ENCODE data around the gene PTPRG.

PTPRG gene

DNA sequence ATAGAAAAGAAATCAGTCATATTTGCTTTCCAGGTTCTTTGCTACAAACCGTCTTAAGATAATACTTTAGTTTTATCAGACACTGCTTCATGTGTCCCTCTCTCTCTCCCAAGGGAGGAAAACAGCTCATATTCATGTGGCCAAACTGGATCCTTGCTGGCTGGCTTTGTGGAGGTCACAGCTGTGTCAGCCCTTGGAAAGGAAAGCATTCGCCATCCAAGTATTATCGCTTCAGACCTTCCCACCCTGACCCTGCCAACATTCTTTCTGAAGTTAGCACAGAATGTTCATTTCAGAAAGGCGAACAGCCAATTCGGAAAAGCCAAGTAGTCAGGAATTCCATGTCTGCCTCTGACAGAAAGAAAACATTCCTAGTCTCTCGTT is 598.3 kb downstream of the PTPRG start:
- H3K4me1 ChIP-seq (ENCODE audit: control insufficient read depth, insufficient read depth, low read length): no peaks in the 10 kb centered on the region
- no peaks in the 10 kb centered on the region for H3K9me3 ChIP-seq (ENCODE audit: control insufficient read depth, insufficient read depth, low read length)
- H3K9ac ChIP-seq (ENCODE audit: low read depth, low read length): no peak overlapping the region
- no peaks in the 10 kb centered on the region for H3K36me3 ChIP-seq (ENCODE audit: control insufficient read depth, insufficient read depth, low read length)
- H3K27me3 ChIP-seq (ENCODE audit: control insufficient read depth, insufficient read depth, low read length): no peaks in the 10 kb centered on the region
- H3K4me3 ChIP-seq (ENCODE audit: low read depth, low read length): no peak overlapping the region

- Histone ChIP-seq H3K4me1 (ENCODE audit: control insufficient read depth, insufficient read depth, low read length) (peaks cover 9% of the 10 kb centered on the region), H3K27me3 (ENCODE audit: control insufficient read depth, insufficient read depth, low read length) (no peaks in the 10 kb centered on the region), H3K9me3 (ENCODE audit: control insufficient read depth, insufficient read depth, low read length) (no peaks in the 10 kb centered on the region), H3K9ac (ENCODE audit: low read depth, low read length) (no peak overlapping the region), H3K36me3 (ENCODE audit: control insufficient read depth, insufficient read depth, low read length) (no peaks in the 10 kb centered on the region), H3K4me3 (ENCODE audit: low read depth, low read length) (no peak overlapping the region)
These were observed 600.0 kb downstream of the PTPRG start for GRCh38 chr3:62161371-62161770.

- peaks cover 9% of the 10 kb centered on the region for H3K4me1 ChIP-seq (ENCODE audit: control insufficient read depth, insufficient read depth, low read length)
- no peak overlapping the region for H3K9ac ChIP-seq (ENCODE audit: low read depth, low read length)
- H3K36me3 ChIP-seq (ENCODE audit: control insufficient read depth, insufficient read depth, low read length): no peaks in the 10 kb centered on the region
- H3K27me3 ChIP-seq (ENCODE audit: control insufficient read depth, insufficient read depth, low read length): no peaks in the 10 kb centered on the region
- H3K9me3 ChIP-seq (ENCODE audit: control insufficient read depth, insufficient read depth, low read length): no peaks in the 10 kb centered on the region
- no peak overlapping the region for H3K4me3 ChIP-seq (ENCODE audit: low read depth, low read length)
These were observed 602.8 kb downstream of the PTPRG start for GRCh38 chr3:62164196-62164595.

- no peaks in the 10 kb centered on the region for H3K9me3 ChIP-seq (ENCODE audit: control insufficient read depth, insufficient read depth, low read length)
These were observed 603.4 kb downstream of the PTPRG start for GRCh38 chr3:62164746-62165145.

GRCh38 chr3:62167566-62168262 is 606.3 kb downstream of the PTPRG start:
- H3K36me3 ChIP-seq (ENCODE audit: control insufficient read depth, insufficient read depth, low read length): no peaks in the 10 kb centered on the region
- peaks cover 14% of the 10 kb centered on the region for H3K4me1 ChIP-seq (ENCODE audit: control insufficient read depth, insufficient read depth, low read length)
- no peaks in the 10 kb centered on the region for H3K9me3 ChIP-seq (ENCODE audit: control insufficient read depth, insufficient read depth, low read length)
- no peak overlapping the region for H3K4me3 ChIP-seq (ENCODE audit: low read depth, low read length)
- H3K9ac ChIP-seq (ENCODE audit: low read depth, low read length): no peak overlapping the region
- H3K27me3 ChIP-seq (ENCODE audit: control insufficient read depth, insufficient read depth, low read length): no peaks in the 10 kb centered on the region

More at GRCh38 chr3:62164746-62165145, 603.4 kb downstream of the PTPRG start:
- no peak overlapping the region for H3K4me3 ChIP-seq (ENCODE audit: low read depth, low read length)
- H3K9ac ChIP-seq (ENCODE audit: low read depth, low read length): no peak overlapping the region
- no peaks in the 10 kb centered on the region for H3K27me3 ChIP-seq (ENCODE audit: control insufficient read depth, insufficient read depth, low read length)
- H3K36me3 ChIP-seq (ENCODE audit: control insufficient read depth, insufficient read depth, low read length): no peaks in the 10 kb centered on the region
- H3K4me1 ChIP-seq (ENCODE audit: control insufficient read depth, insufficient read depth, low read length): peaks cover 13% of the 10 kb centered on the region

- no peaks in the 10 kb centered on the region for H3K27me3 ChIP-seq (ENCODE audit: control insufficient read depth, insufficient read depth, low read length)
- H3K4me1 ChIP-seq (ENCODE audit: control insufficient read depth, insufficient read depth, low read length): peaks cover 14% of the 10 kb centered on the region
- no peaks in the 10 kb centered on the region for H3K36me3 ChIP-seq (ENCODE audit: control insufficient read depth, insufficient read depth, low read length)
- H3K4me3 ChIP-seq (ENCODE audit: low read depth, low read length): no peak overlapping the region
- no peaks in the 10 kb centered on the region for H3K9me3 ChIP-seq (ENCODE audit: control insufficient read depth, insufficient read depth, low read length)
- H3K9ac ChIP-seq (ENCODE audit: low read depth, low read length): no peak overlapping the region
These were observed 607.0 kb downstream of the PTPRG start for GRCh38 chr3:62168356-62168755.

DNA sequence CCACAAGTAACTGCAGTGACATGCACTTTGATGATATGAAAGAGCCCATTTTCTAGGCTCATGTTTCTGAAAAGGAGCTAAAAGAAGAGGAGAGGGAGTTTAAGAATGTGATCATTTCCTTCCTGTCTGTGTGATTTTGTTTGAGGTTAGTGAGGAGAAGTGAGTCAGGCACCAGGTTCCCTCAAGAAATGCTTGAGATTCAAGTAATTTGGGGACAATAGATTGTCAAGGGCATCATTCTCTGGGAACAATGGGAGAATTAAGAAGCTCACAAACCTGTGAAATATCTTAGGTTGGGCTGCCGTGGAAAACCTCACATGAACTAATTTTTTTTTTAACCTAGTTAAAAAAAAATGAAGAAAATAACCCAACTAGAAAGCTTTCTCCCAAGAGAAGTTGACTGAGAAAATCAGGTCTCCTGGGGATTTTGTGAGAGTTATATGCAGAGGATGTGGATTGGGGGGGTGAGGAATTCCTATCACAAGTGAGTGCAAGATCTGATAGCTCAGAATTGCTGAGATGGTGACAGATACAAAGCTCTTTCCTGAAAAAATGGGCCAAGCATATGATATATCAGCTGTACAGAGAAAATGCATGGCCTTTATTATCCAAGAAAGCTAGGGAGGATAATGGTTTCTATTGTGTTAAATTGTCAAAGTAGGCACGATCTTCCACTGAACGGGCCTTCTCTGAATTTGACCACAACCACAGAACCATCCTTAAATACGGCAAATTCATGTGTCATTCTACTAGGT is 608.7 kb downstream of the PTPRG start:
- H3K4me3 ChIP-seq (ENCODE audit: low read depth, low read length): no peak overlapping the region
- peaks cover 14% of the 10 kb centered on the region for H3K4me1 ChIP-seq (ENCODE audit: control insufficient read depth, insufficient read depth, low read length)
- no peak overlapping the region for H3K9ac ChIP-seq (ENCODE audit: low read depth, low read length)
- no peaks in the 10 kb centered on the region for H3K9me3 ChIP-seq (ENCODE audit: control insufficient read depth, insufficient read depth, low read length)
- H3K27me3 ChIP-seq (ENCODE audit: control insufficient read depth, insufficient read depth, low read length): no peaks in the 10 kb centered on the region
- H3K36me3 ChIP-seq (ENCODE audit: control insufficient read depth, insufficient read depth, low read length): no peaks in the 10 kb centered on the region

DNA sequence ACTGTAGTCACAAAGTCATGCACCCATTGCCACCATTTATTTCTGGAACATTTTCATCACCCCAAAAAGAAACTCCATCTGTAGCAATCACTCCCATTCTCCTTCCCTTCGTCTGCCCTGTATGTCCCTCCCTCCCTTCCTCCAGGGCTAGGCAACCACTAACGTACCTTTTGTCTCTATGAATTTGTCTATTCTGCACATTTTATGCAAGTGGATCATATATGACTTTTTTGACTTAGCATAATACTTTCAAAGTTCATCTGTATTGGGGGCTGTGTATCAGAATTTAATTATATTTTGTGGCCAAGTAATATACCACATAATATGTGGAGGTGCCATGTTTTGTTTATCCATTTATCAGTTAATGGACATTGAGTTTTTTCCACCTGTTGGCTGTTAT is 610.4 kb downstream of the PTPRG start:
- Histone ChIP-seq H3K36me3 (ENCODE audit: control insufficient read depth, insufficient read depth, low read length) (no peaks in the 10 kb centered on the region), H3K4me3 (ENCODE audit: low read depth, low read length) (no peak overlapping the region), H3K9ac (ENCODE audit: low read depth, low read length) (no peak overlapping the region), H3K27me3 (ENCODE audit: control insufficient read depth, insufficient read depth, low read length) (no peaks in the 10 kb centered on the region), H3K4me1 (ENCODE audit: control insufficient read depth, insufficient read depth, low read length) (peaks cover 6% of the 10 kb centered on the region), H3K9me3 (ENCODE audit: control insufficient read depth, insufficient read depth, low read length) (no peaks in the 10 kb centered on the region)

DNA sequence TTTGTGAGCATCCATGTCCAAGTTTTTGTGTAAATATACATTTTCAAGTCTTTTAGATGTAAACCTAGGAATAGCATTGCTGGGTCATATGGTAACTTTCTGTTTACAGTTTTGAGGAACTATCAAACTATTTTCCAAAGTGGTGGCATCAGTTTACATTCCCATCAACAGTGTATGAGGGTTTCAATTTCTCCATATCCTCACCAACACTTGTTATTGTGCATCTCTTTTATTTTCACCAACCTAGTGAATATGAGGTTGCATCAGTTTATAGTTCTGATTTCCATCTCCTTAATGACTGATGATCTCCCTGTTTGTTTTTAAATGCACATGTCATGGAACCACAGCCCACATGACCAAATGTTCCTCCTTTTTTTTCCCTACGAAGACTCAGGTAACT is 610.8 kb downstream of the PTPRG start:
- H3K27me3 ChIP-seq (ENCODE audit: control insufficient read depth, insufficient read depth, low read length): no peaks in the 10 kb centered on the region
- no peaks in the 10 kb centered on the region for H3K9me3 ChIP-seq (ENCODE audit: control insufficient read depth, insufficient read depth, low read length)
- H3K36me3 ChIP-seq (ENCODE audit: control insufficient read depth, insufficient read depth, low read length): no peaks in the 10 kb centered on the region
- no peak overlapping the region for H3K9ac ChIP-seq (ENCODE audit: low read depth, low read length)
- peaks cover 6% of the 10 kb centered on the region for H3K4me1 ChIP-seq (ENCODE audit: control insufficient read depth, insufficient read depth, low read length)
- H3K4me3 ChIP-seq (ENCODE audit: low read depth, low read length): no peak overlapping the region

GRCh38 chr3:62173939-62174515 is 612.7 kb downstream of the PTPRG start:
- Histone ChIP-seq H3K9ac (ENCODE audit: low read depth, low read length) (no peak overlapping the region), H3K4me1 (ENCODE audit: control insufficient read depth, insufficient read depth, low read length) (peaks cover 9% of the 10 kb centered on the region), H3K27me3 (ENCODE audit: control insufficient read depth, insufficient read depth, low read length) (no peaks in the 10 kb centered on the region), H3K9me3 (ENCODE audit: control insufficient read depth, insufficient read depth, low read length) (no peaks in the 10 kb centered on the region), H3K4me3 (ENCODE audit: low read depth, low read length) (no peak overlapping the region), H3K36me3 (ENCODE audit: control insufficient read depth, insufficient read depth, low read length) (no peaks in the 10 kb centered on the region)

DNA sequence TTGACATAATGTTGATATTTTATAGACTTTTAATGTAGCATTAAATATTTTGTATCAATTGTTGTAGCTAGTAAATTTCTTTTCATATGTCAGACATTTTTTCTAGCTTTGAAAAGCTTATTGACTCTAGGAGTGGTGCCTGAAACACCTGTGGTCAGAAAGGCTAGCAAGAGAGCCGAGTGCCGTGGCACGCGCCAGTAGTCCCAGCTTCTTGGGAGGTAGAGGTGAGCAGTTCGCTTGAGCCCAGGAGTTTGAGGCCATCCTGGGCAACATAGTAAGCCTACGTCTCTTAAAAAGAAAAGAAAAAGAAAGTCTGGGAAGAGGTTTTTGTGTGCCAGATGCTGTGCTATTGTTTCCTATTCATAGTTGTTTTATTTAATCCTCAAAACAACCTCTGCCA is 613.8 kb downstream of the PTPRG start:
- Histone ChIP-seq H3K36me3 (ENCODE audit: control insufficient read depth, insufficient read depth, low read length) (no peaks in the 10 kb centered on the region), H3K9ac (ENCODE audit: low read depth, low read length) (no peak overlapping the region), H3K4me1 (ENCODE audit: control insufficient read depth, insufficient read depth, low read length) (peaks cover 3% of the 10 kb centered on the region), H3K4me3 (ENCODE audit: low read depth, low read length) (no peak overlapping the region), H3K9me3 (ENCODE audit: control insufficient read depth, insufficient read depth, low read length) (no peaks in the 10 kb centered on the region), H3K27me3 (ENCODE audit: control insufficient read depth, insufficient read depth, low read length) (no peaks in the 10 kb centered on the region)

GRCh38 chr3:62178032-62178431 is 616.7 kb downstream of the PTPRG start:
- no peaks in the 10 kb centered on the region for H3K36me3 ChIP-seq (ENCODE audit: control insufficient read depth, insufficient read depth, low read length)
- H3K4me1 ChIP-seq (ENCODE audit: control insufficient read depth, insufficient read depth, low read length): peaks cover 3% of the 10 kb centered on the region
- no peak overlapping the region for H3K9ac ChIP-seq (ENCODE audit: low read depth, low read length)
- H3K4me3 ChIP-seq (ENCODE audit: low read depth, low read length): no peak overlapping the region
- no peaks in the 10 kb centered on the region for H3K9me3 ChIP-seq (ENCODE audit: control insufficient read depth, insufficient read depth, low read length)
- H3K27me3 ChIP-seq (ENCODE audit: control insufficient read depth, insufficient read depth, low read length): no peaks in the 10 kb centered on the region
